OCI-LY1 (cell line): ENCODE data around the gene SLC16A6.

Experiments
- H2AFZ ChIP-seq: fragments of 200-600 bp; sonication (generic), shearing (Covaris generic); 2 replicates; pipeline ENCODE4 v1.6.0; 2014; ENCODE audit warnings: antibody characterized with exemption, mild to moderate bottlenecking, low read length
- H3F3A ChIP-seq: fragments of 200-600 bp; sonication (generic), shearing (Covaris generic); 2 replicates; pipeline ENCODE4 v1.6.0; 2014; ENCODE audit warnings: mild to moderate bottlenecking, antibody characterized with exemption, low read length, moderate library complexity; ENCODE audit not compliant: insufficient read depth
- H3K27ac ChIP-seq: fragments of 200-600 bp; sonication (generic); 2 replicates; pipeline ENCODE4 v1.5.1; 2014; ENCODE audit warnings: low read length, mixed run types, mild to moderate bottlenecking, low read depth; ENCODE audit not compliant: poor library complexity, severe bottlenecking
- H3K27me3 ChIP-seq: fragments of 200-600 bp; sonication (generic); 2 replicates; pipeline ENCODE4 v1.6.0; 2014; ENCODE audit warnings: antibody characterized with exemption, mild to moderate bottlenecking, low read length, moderate library complexity; ENCODE audit not compliant: insufficient read depth
- H3K36me3 ChIP-seq: fragments of 200-600 bp; sonication (generic); 2 replicates; pipeline ENCODE4 v1.6.1; 2014; ENCODE audit warnings: mild to moderate bottlenecking, antibody characterized with exemption, low read length, moderate library complexity, mixed read lengths; ENCODE audit not compliant: insufficient read depth
- H3K4me1 ChIP-seq: fragments of 200-600 bp; sonication (generic); 2 replicates; pipeline ENCODE4 v1.5.1; 2014; ENCODE audit warnings: mild to moderate bottlenecking, low read length, moderate library complexity; ENCODE audit not compliant: insufficient read depth, severe bottlenecking
- H3K4me2 ChIP-seq: fragments of 200-600 bp; sonication (generic), shearing (Covaris generic); 2 replicates; pipeline ENCODE4 v1.6.1; 2014; ENCODE audit warnings: low read length
- H3K4me3 ChIP-seq: fragments of 200-600 bp; sonication (generic); 2 replicates; pipeline ENCODE4 v1.5.1; 2014; ENCODE audit warnings: low read length, low read depth, mild to moderate bottlenecking, mixed read lengths; ENCODE audit not compliant: poor library complexity, severe bottlenecking
- H3K79me2 ChIP-seq: fragments of 200-600 bp; shearing (Covaris generic); 2 replicates; pipeline ENCODE4 v1.6.1; 2016; ENCODE audit warnings: mixed run types, low read length, mixed read lengths; ENCODE audit not compliant: insufficient read depth
- H3K9ac ChIP-seq: fragments of 200-600 bp; sonication (generic), shearing (Covaris generic); 2 replicates; pipeline ENCODE4 v1.6.1; 2014; ENCODE audit warnings: mild to moderate bottlenecking, low read length, mixed read lengths
- H3K9me2 ChIP-seq: fragments of 200-600 bp; sonication (generic), shearing (Covaris generic); 2 replicates; pipeline ENCODE4 v1.6.1; 2014; ENCODE audit warnings: low read depth, mild to moderate bottlenecking, low read length, mixed read lengths
- H3K9me3 ChIP-seq: fragments of 200-600 bp; shearing (Covaris generic); 2 replicates; pipeline ENCODE4 v1.6.1; 2014; ENCODE audit warnings: low read length, mixed read lengths
- H4K20me1 ChIP-seq: fragments of 200-600 bp; sonication (generic), shearing (Covaris generic); 2 replicates; pipeline ENCODE4 v1.6.0; 2016; ENCODE audit warnings: mild to moderate bottlenecking, low read length; ENCODE audit not compliant: insufficient read depth
- EZH2 ChIP-seq: fragments of 200-600 bp; sonication (generic), shearing (Covaris generic); IDR thresholded peaks from 2 replicates; pipeline ENCODE4 v1.8.0; 2017; ENCODE audit warnings: borderline replicate concordance, mixed run types, mild to moderate bottlenecking, antibody characterized with exemption, low read length, moderate library complexity, mixed read lengths
- TF ChIP-seq, protein P1 (sequence below): fragments of 200-600 bp; sonication (generic), shearing (Covaris generic); IDR thresholded peaks from 2 replicates; pipeline ENCODE4 v1.5.1; 2017; ENCODE audit warnings: mild to moderate bottlenecking, antibody characterized with exemption, low read length, moderate library complexity, mixed read lengths

The SLC16A6 gene

DNA sequence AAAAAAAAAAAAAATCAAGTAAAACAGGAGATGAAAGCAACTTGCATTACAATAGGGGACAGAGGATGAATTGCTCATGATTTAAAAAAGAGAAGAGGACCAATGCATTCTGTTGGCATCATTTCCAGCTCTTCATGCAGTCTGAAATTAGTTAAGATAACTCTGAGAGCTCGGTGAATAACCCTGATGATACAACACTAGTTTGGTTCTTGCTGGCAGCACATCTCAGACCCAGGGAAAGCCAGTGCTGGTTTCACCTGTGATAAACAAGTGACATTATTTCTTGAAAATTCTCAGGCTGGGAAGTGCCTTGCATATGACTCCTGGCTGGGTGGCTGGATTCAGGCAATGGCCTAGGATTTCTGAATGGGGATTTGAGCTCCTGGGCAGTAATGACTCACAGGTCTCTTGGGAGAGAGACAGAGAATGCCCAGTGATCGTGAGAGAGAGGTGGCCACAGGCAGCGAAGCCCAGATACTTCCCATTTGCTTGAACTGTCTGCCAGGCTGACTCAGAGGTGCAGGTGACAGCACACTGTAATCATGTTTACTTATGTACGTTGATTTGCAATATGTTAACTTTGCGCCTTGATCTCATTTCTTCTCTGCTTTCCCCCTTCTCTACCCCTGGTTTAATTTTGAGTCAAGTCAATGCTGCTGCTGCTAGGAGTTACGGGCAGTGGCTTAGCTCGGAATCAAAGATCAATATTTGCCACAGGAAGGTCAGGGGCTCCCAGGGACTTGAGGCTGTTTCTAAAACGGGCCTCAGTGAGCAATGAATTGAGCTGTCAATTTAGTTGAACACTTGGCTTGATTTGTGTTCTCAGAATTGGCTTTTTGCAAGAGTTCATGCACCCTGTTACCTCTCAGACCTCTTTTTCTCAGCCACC is 27.4 kb upstream of the SLC16A6 start:
- no peak overlapping the region for H3K4me3 ChIP-seq
- no peaks in the 10 kb centered on the region for H3F3A ChIP-seq
- H2AFZ ChIP-seq, result no peak overlapping the region
- H3K4me1 ChIP-seq, result peaks cover 17% of the 10 kb centered on the region
- H4K20me1 ChIP-seq, result no peaks in the 10 kb centered on the region
- H3K27ac ChIP-seq, result no peak overlapping the region
- H3K9ac ChIP-seq, result no peak overlapping the region
- no peak overlapping the region for H3K4me2 ChIP-seq
- no peaks in the 10 kb centered on the region for H3K36me3 ChIP-seq
- no peaks in the 10 kb centered on the region for H3K27me3 ChIP-seq
- no peaks in the 10 kb centered on the region for H3K9me3 ChIP-seq
- no peak for TF ChIP-seq EZH2
- TF ChIP-seq, protein P1, sequence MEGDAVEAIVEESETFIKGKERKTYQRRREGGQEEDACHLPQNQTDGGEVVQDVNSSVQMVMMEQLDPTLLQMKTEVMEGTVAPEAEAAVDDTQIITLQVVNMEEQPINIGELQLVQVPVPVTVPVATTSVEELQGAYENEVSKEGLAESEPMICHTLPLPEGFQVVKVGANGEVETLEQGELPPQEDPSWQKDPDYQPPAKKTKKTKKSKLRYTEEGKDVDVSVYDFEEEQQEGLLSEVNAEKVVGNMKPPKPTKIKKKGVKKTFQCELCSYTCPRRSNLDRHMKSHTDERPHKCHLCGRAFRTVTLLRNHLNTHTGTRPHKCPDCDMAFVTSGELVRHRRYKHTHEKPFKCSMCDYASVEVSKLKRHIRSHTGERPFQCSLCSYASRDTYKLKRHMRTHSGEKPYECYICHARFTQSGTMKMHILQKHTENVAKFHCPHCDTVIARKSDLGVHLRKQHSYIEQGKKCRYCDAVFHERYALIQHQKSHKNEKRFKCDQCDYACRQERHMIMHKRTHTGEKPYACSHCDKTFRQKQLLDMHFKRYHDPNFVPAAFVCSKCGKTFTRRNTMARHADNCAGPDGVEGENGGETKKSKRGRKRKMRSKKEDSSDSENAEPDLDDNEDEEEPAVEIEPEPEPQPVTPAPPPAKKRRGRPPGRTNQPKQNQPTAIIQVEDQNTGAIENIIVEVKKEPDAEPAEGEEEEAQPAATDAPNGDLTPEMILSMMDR, result no peak
- no peaks in the 10 kb centered on the region for H3K79me2 ChIP-seq
- no peaks in the 10 kb centered on the region for H3K9me2 ChIP-seq

DNA sequence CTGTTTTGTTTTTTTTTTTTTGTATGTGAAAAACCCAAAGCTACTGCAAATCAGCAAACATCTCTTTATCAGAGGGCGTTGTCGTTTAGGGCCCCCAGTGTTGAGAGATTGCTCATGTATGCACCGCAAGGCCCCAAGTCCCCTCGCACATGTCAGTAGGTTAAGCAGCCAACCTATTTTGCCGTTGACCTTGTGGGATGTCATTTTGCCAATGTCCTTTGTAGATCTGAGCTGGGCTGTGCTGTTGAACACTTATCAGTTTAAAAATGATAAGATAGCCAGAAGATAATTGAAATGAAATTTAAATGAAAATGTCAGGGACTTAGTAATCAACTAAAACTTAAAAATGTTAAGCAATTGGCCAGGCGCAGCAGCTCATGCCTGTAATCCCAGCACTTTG is 26.5 kb upstream of the SLC16A6 start:
- H3K4me2 ChIP-seq, result no peak overlapping the region
- no peak overlapping the region for H3K4me3 ChIP-seq
- H2AFZ ChIP-seq, result no peak overlapping the region
- H3K9me2 ChIP-seq, result no peaks in the 10 kb centered on the region
- H4K20me1 ChIP-seq, result no peaks in the 10 kb centered on the region
- no peaks in the 10 kb centered on the region for H3K9me3 ChIP-seq
- no peak overlapping the region for H3K9ac ChIP-seq
- no peaks in the 10 kb centered on the region for H3K79me2 ChIP-seq
- H3K27me3 ChIP-seq, result no peaks in the 10 kb centered on the region
- no peaks in the 10 kb centered on the region for H3K36me3 ChIP-seq
- no peak for TF ChIP-seq EZH2
- TF ChIP-seq, protein P1, result no peak
- peaks cover 17% of the 10 kb centered on the region for H3K4me1 ChIP-seq
- no peaks in the 10 kb centered on the region for H3F3A ChIP-seq
- H3K27ac ChIP-seq, result no peak overlapping the region

DNA sequence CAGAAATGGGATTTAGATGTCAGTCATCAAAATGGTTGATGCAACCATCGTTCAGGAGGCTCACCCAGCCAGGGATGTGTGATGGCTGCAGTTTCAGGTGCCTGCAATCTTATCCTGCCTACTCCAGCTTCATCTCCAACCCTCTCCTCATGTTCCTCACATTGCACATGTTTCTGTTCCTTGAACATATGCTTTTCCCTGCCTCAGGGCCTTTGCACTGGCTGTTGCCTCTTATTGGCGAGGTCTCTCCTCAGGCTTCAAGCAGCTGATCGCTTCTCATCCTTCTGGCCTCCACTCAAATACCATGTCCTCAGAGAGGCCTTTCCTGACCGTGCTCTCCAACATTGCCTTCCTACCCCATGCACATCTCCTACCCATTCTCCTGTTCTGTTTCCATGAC is 25.0 kb upstream of the SLC16A6 start:
- H3K79me2 ChIP-seq, result no peaks in the 10 kb centered on the region
- H3K4me1 ChIP-seq, result peaks cover 17% of the 10 kb centered on the region
- no peak overlapping the region for H3K4me3 ChIP-seq
- TF ChIP-seq, protein P1, result no peak
- TF ChIP-seq EZH2, result no peak
- H3K4me2 ChIP-seq, result no peak overlapping the region
- peaks cover 5% of the 10 kb centered on the region; the same call in 1 of the 2 replicates for H3K36me3 ChIP-seq
- no peaks in the 10 kb centered on the region for H3K9me3 ChIP-seq
- H3K27ac ChIP-seq, result no peak overlapping the region
- H3F3A ChIP-seq, result no peaks in the 10 kb centered on the region
- no peaks in the 10 kb centered on the region for H3K9me2 ChIP-seq
- H2AFZ ChIP-seq, result no peak overlapping the region
- H3K9ac ChIP-seq, result no peak overlapping the region
- H3K27me3 ChIP-seq, result no peaks in the 10 kb centered on the region
- no peaks in the 10 kb centered on the region for H4K20me1 ChIP-seq
